Measurements from ENCODE around the gene C3orf20. TPM values are rescaled to one million over a fixed set of nuclear protein-coding genes. Genes with fewer than 3 reads are reported as not detected.

The C3orf20 gene
- total and polyA plus RNA-seq, 9 of the 15 experiments (the other 6 are each of a cell fraction or from before 2014, with no cell fraction given), result 0.04 TPM; not detected in 8

DNA sequence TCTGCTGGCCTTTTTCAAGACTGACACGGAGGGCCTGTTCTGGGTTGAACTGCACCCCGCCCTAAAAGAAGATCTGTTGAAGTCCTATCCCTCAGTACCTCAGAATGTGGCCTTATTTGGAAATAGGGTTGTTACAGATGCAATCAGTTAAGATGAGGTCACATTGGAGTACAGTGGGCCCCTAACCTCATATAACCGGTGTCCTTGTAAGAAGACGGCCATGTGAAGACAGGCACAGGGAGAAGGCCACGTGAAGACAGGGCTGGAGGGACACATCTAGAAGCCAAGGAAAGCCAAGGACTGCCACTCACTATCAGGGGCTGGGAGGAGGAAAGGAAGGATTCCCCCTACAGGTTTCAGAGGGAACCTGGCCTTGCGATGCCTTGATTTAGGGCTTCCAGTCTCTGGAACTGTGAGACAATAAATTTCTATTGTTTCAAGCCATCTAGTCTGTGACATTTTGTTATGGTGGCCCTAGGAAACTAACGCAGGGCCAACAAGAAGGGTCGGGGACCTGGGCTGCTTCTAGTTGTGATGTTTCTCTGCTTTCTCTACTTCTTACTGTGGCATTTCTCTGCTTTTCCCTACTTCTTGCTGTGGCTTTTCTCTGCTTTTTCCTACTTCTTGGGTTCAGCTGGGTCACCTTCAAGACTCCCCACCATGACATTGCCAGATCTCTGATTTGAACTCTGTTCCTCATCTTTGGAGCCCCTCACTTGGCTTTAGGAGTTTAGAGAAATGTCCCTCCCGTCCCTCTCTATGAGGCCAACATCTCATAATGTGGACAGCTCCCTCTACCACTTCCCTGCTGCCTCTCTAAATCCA lies 28.1 kb upstream of the C3orf20 start:
- peak overlapping the region; percentile 61; the same call in 2 of the 3 replicates for H3K27ac ChIP-seq (ENCODE audit: extremely low read depth, low read depth, low read length)
- CTCF ChIA-PET (ENCODE audit: low intra/inter-chr PET ratio), result no interaction called here
- in situ Hi-C loops (cut with MboI) (no loop called here), intact Hi-C loops (cut with micrococcal nuclease) (no loop called here)
- ATAC-seq, result peak; percentile 54
- H2AFZ ChIP-seq (ENCODE audit: low read depth, low read length), result peak overlapping the region; percentile 66
- H3K27me3 ChIP-seq (ENCODE audit: control insufficient read depth in 2 of 2, insufficient read depth in 2 of 2, low read length in 2 of 2), result peaks cover 18 to 25% of the 10 kb centered on the region in 2 experiments
- no peaks in the 10 kb centered on the region for H3K9me1 ChIP-seq (ENCODE audit: control insufficient read depth, insufficient read depth, low read length)
- H3K4me2 ChIP-seq (ENCODE audit: insufficient read depth, low read length), result peak overlapping the region; percentile 29; the same call in 1 of the 2 replicates
- WGBS (ENCODE audit: insufficient coverage, low coverage, missing lambda C conversion rate), result 27% methylated on average over 9 of the region's 9 CpGs
- FAIRE-seq, result peak; percentile 48
- POLR2A ChIA-PET, result interaction anchor here (0.6 to 1.1 kb wide), 5 partner anchors 11 to 589 kb away, joined by 3 to 5 read pairs (median 4); no protein-coding TSS in a partner anchor
- peaks cover 17 to 40% of the 10 kb centered on the region in 2 experiments for H3K4me1 ChIP-seq (replicated peaks in 1 of 2; ENCODE audit: control insufficient read depth in 2 of 2, insufficient read depth in 2 of 2, low read length in 2 of 2)
- H3K9ac ChIP-seq (ENCODE audit: insufficient read depth in 1 of 2, low read depth in 2 of 2, low read length in 2 of 2), result peak overlapping the region in 1 of 2 experiments; percentile 53; a peak in 3 of 4 replicates
- peaks cover 3% of the 10 kb centered on the region for H3K79me2 ChIP-seq (ENCODE audit: control insufficient read depth, insufficient read depth, low read length)
- peak in 2 of 4 experiments; percentile 41 to 50 for DNase-seq (ENCODE audit: extremely low read depth in 1 of 4, low spot score in 3 of 4)
- no peak overlapping the region for H3K4me3 ChIP-seq
- no peaks in the 10 kb centered on the region for H3K9me3 ChIP-seq (replicated peaks; ENCODE audit: control insufficient read depth, insufficient read depth, low read depth, low read length)
- no peaks in the 10 kb centered on the region for H3K36me3 ChIP-seq (ENCODE audit: control insufficient read depth, insufficient read depth, low read length)
- no TSS peak for BruUV-seq (replicated peaks)
- no peaks in the 10 kb centered on the region for H4K20me1 ChIP-seq (replicated peaks; ENCODE audit: control insufficient read depth, insufficient read depth, low read length)
- TF ChIP-seq POLR2AphosphoS5 (IDR thresholded peaks at IDR 0.05; ENCODE audit: control insufficient read depth, insufficient read depth, low read depth, low read length), result 0 out of 2 replicates have a peak, but pooled peaks have one; percentile 25
- TF ChIP-seq MAX (CRISPR knock-in tag; IDR thresholded peaks at IDR 0.05), result 0 out of 2 replicates have a peak, but pooled peaks have one; percentile 11
- TF ChIP-seq E2F3 (CRISPR knock-in tag; IDR thresholded peaks at IDR 0.05), result peak; percentile 75
- no peak for TF ChIP-seq ZNF121 (CRISPR knock-in tag; conservative IDR thresholded peaks at IDR 0.05)
- no peak for TF ChIP-seq ZC3H11A (IDR thresholded peaks at IDR 0.05; ENCODE audit: low read depth, low read length)
- TF ChIP-seq SREBF2 (CRISPR knock-in tag; IDR thresholded peaks at IDR 0.05), result no peak
- peak; percentile 69 for TF ChIP-seq ZNF644 (tag; IDR thresholded peaks at IDR 0.05; ENCODE audit: low read depth)
- no peak for TF ChIP-seq ARID3A (IDR thresholded peaks at IDR 0.05; ENCODE audit: borderline replicate concordance, low read depth, low read length)
- no peak for TF ChIP-seq MAFF (IDR thresholded peaks at IDR 0.05; ENCODE audit: low read length)
- TF ChIP-seq PCBP1 (IDR thresholded peaks at IDR 0.05; ENCODE audit: low read depth, low read length, poor library complexity, severe bottlenecking), result no peak
- TF ChIP-seq HINFP (tag; conservative IDR thresholded peaks at IDR 0.05; ENCODE audit: low read depth), result no peak; the same call in 1 of the 2 replicates
- no peak for TF ChIP-seq NFE2L1 (tag; IDR thresholded peaks at IDR 0.05; ENCODE audit: borderline replicate concordance, low read depth)
- TF ChIP-seq HCFC1 (IDR thresholded peaks at IDR 0.05; ENCODE audit: low read depth, low read length), result no peak
- no peak; the same call in 1 of the 2 replicates for TF ChIP-seq NCOA1 (IDR thresholded peaks at IDR 0.05; ENCODE audit: low read depth)
- no peak for TF ChIP-seq UBTF (IDR thresholded peaks at IDR 0.05; ENCODE audit: borderline replicate concordance in 1 of 2, low read depth in 2 of 2, low read length in 2 of 2)
